HEK293 (cell line): Measurements from ENCODE around the gene ZNF358.

Experiments used
- CTCF ChIP-seq: fragments of 450-650 bp; formaldehyde crosslinking; IDR thresholded peaks from 2 replicates; pipeline ENCODE4 v1.5.1; 2016; ENCODE audit warnings: missing biosample characterization, missing genetic modification characterization
- OSR2 ChIP-seq: fragments of 450-650 bp; formaldehyde crosslinking; IDR thresholded peaks from 2 replicates; pipeline ENCODE4 v1.5.1; 2016; ENCODE audit warnings: missing biosample characterization, missing genetic modification characterization
- ZNF239 ChIP-seq: fragments of 450-650 bp; formaldehyde crosslinking; IDR thresholded peaks from 2 replicates; pipeline ENCODE4 v1.5.1; 2016; ENCODE audit warnings: missing biosample characterization, missing genetic modification characterization
- ZNF449 ChIP-seq: fragments of 450-650 bp; formaldehyde crosslinking; IDR thresholded peaks from 2 replicates; pipeline ENCODE4 v1.5.1; 2017; ENCODE audit warnings: missing biosample characterization, mild to moderate bottlenecking, missing genetic modification characterization, moderate library complexity
- ZNF768 ChIP-seq: fragments of 450-650 bp; formaldehyde crosslinking; IDR thresholded peaks from 2 replicates; pipeline ENCODE4 v1.5.1; 2018; ENCODE audit warnings: missing biosample characterization, mild to moderate bottlenecking, missing genetic modification characterization

- 0 out of 2 replicates have a peak, but pooled peaks have one; percentile 8 for TF ChIP-seq OSR2 (tag by site-specific recombination)
- TF ChIP-seq ZNF768 (tag by site-specific recombination): no peak
- no peak for TF ChIP-seq ZNF449 (tag by site-specific recombination)
- no peak for TF ChIP-seq ZNF239 (tag by site-specific recombination)
- no peak for TF ChIP-seq CTCF (tag by site-specific recombination)
These were observed 18.1 kb downstream of the ZNF358 start for GRCh38 chr19:7533925-7534480.
